Measurements from ENCODE around the gene ANAPC1. TPM values are rescaled to one million over a fixed set of nuclear protein-coding genes. Genes with fewer than 3 reads are reported as not detected.
A peak's percentile ranks its signal among the peaks of the same experiment; 100 is the strongest.

The ANAPC1 gene, protein sequence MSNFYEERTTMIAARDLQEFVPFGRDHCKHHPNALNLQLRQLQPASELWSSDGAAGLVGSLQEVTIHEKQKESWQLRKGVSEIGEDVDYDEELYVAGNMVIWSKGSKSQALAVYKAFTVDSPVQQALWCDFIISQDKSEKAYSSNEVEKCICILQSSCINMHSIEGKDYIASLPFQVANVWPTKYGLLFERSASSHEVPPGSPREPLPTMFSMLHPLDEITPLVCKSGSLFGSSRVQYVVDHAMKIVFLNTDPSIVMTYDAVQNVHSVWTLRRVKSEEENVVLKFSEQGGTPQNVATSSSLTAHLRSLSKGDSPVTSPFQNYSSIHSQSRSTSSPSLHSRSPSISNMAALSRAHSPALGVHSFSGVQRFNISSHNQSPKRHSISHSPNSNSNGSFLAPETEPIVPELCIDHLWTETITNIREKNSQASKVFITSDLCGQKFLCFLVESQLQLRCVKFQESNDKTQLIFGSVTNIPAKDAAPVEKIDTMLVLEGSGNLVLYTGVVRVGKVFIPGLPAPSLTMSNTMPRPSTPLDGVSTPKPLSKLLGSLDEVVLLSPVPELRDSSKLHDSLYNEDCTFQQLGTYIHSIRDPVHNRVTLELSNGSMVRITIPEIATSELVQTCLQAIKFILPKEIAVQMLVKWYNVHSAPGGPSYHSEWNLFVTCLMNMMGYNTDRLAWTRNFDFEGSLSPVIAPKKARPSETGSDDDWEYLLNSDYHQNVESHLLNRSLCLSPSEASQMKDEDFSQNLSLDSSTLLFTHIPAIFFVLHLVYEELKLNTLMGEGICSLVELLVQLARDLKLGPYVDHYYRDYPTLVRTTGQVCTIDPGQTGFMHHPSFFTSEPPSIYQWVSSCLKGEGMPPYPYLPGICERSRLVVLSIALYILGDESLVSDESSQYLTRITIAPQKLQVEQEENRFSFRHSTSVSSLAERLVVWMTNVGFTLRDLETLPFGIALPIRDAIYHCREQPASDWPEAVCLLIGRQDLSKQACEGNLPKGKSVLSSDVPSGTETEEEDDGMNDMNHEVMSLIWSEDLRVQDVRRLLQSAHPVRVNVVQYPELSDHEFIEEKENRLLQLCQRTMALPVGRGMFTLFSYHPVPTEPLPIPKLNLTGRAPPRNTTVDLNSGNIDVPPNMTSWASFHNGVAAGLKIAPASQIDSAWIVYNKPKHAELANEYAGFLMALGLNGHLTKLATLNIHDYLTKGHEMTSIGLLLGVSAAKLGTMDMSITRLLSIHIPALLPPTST (N-terminal part only)
- total RNA-seq (10 to 100 TPM; 41.7 to 82.2 (median 48.8) TPM), polyA plus RNA-seq (1 to 10 TPM; 7.0 to 9.9 (median 8.2) TPM)
- long read RNA-seq, donor 1, partial matches to known transcripts: 0 of 5 reads
- long read RNA-seq, donor 1, other reads (novel, unspliced or antisense): 0 of 5 reads
- long read RNA-seq, donor 2, partial matches to known transcripts: 0 of 2 reads
- long read RNA-seq, donor 2, other reads (novel, unspliced or antisense): 0 of 2 reads

DNA sequence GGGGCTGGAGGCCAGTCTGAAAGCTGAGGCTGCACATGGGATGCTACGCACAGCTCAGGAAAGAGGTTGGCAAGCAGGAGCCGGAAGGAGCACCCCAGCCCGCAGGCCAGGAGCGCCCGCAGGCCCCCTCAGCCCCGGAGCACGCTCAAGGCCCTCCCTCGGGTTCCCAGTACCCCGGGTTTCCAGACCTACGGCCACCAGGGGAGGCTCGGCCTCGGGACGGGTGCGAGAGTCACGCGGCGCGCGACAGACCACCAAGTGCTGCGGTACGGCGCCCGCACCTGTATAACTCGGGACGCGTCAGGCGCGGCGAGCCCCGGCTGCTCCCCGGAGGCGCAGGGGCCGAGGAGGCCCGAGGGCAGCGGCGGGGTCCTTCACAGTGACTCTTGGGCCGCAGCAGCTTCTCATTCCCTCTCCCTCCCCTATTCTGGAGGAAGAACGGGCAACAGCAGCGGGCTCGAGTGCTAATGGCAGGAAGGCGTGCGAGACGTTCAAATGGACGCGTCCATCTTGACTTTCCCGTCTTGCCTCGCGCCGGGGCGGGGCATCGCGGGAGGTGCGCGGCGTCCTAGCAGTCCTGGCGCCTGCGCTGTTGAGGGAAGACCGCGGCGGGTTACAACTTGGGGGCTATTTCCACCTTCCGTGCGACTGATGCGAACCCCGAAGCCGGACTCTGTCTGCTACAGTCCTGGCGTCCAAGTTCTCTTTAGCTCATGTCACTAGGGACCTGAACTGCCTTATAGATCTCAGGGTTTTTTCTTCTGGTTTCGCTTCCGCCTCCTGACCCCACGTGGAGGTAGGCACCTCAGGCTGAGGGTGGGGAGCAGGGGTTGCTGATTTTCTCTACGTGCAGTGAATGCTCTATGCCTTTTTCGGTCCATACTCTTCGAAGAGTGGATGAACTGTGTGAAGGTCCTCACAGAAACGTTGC, at the start of gene ANAPC1:
Gene ANAPC1 (minus strand): TSS at position 533 of the 931 bp plus-strand sequence. CDS start 3,368 bp downstream, outside the sequence.
- Histone ChIP-seq H3K4me1 (peaks cover 3 to 33% (median 24%) of the 10 kb centered on the region in 6 donors), H3K4me3 (peak within 1 kb of the TSS; percentile 92 to 100 (median 100)), H3K36me3 (peaks cover 0 to 18% (median 10%) of the 10 kb centered on the region in 6 donors), H3K27ac (peak within 1 kb of the TSS; percentile 84 to 92 (median 89)), H3K9me3 (no peaks in the 10 kb centered on the region), H3K27me3 (replicated peaks in 1 of 7) (no peaks in the 10 kb centered on the region)
- peak; percentile 96 for DNase-seq
- TF ChIP-seq POLR2AphosphoS5 (IDR thresholded peaks at IDR 0.05) (peak; percentile 88 to 92 (median 89)), POLR2A (IDR thresholded peaks at IDR 0.05) (peak in 1 of 3 donors; percentile 10)
- TF ChIP-seq, protein P1, sequence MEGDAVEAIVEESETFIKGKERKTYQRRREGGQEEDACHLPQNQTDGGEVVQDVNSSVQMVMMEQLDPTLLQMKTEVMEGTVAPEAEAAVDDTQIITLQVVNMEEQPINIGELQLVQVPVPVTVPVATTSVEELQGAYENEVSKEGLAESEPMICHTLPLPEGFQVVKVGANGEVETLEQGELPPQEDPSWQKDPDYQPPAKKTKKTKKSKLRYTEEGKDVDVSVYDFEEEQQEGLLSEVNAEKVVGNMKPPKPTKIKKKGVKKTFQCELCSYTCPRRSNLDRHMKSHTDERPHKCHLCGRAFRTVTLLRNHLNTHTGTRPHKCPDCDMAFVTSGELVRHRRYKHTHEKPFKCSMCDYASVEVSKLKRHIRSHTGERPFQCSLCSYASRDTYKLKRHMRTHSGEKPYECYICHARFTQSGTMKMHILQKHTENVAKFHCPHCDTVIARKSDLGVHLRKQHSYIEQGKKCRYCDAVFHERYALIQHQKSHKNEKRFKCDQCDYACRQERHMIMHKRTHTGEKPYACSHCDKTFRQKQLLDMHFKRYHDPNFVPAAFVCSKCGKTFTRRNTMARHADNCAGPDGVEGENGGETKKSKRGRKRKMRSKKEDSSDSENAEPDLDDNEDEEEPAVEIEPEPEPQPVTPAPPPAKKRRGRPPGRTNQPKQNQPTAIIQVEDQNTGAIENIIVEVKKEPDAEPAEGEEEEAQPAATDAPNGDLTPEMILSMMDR (IDR thresholded peaks at IDR 0.05 in 8 of 11, conservative IDR thresholded peaks at IDR 0.05 in 3 of 11): peak in 2 of 11 experiments; percentile 3 to 16
- intact Hi-C loops (cut with DNase I; ENCODE audit: low total_unique reads): no loop called here
- WGBS, 5 donors: 0 to 1% (median 0%) methylated on average over 13 to 73 of the region's 73 CpGs

DNA sequence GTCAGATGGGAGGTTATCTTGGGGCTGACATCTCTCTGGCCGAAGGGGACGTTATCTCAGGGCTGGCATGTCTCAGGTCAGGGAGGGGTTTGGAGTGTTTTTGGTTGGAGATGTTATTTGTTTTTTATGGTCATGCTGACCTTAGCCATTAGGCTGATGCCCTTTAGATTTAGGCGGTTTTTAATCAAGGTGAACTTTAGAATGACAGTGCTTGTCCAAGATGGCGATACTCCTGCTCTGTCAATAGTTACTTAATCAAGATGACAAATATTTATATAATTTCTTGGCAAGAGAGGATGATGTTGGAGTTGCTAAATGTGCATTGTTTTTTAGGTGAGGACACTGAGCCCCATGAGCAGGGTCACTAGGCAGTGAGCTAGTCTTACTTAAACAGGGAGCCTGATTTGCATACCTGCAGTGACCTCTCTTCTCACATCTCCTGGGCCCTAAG, 48.9 kb upstream of the ANAPC1 start:
- H3K4me1 ChIP-seq: peaks cover 0 to 19% (median 4%) of the 10 kb centered on the region in 6 donors
- H3K27me3 ChIP-seq (replicated peaks in 1 of 7): no peaks in the 10 kb centered on the region
- DNase-seq: no peak
- H3K36me3 ChIP-seq: peaks cover 0 to 31% (median 0%) of the 10 kb centered on the region in 6 donors
- H3K9me3 ChIP-seq: no peaks in the 10 kb centered on the region
- intact Hi-C loops (cut with DNase I; ENCODE audit: low total_unique reads): no loop called here
- WGBS, 5 donors: 92 to 98% (median 95%) methylated on average over 4 of the region's 4 CpGs
- H3K4me3 ChIP-seq: no peak overlapping the region
- peak overlapping the region in 1 of 8 donors; percentile 17 for H3K27ac ChIP-seq
- TF ChIP-seq, protein P1 (IDR thresholded peaks at IDR 0.05 in 8 of 11, conservative IDR thresholded peaks at IDR 0.05 in 3 of 11): no peak
- TF ChIP-seq POLR2AphosphoS5 (IDR thresholded peaks at IDR 0.05): no peak
- TF ChIP-seq POLR2A (IDR thresholded peaks at IDR 0.05): no peak

DNA sequence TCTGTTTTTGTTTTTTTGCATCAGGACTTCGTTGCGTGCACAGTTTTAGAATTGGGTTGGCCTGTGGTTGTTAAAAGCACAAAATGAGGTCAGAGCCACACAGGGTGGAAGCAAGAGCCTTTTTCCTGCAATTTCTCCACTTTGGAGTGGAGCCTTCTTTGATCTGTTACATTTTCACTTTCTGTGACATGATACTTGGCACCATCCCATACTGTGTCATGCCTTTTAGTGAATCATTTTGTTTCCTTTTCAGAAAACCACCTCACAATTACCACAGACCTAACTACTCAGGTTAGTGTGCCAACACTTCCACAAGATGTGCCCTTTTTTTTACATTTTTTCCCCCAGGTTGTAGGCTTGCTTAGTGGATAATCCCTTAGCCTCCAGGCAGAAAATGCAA, 46.9 kb upstream of the ANAPC1 start:
- Histone ChIP-seq H3K27ac (peak overlapping the region in 4 of 8 donors; percentile 7 to 54 (median 30)), H3K36me3 (peaks cover 0 to 38% (median 0%) of the 10 kb centered on the region in 6 donors), H3K4me3 (no peak overlapping the region), H3K9me3 (no peaks in the 10 kb centered on the region), H3K4me1 (peaks cover 0 to 27% (median 4%) of the 10 kb centered on the region in 6 donors), H3K27me3 (replicated peaks in 1 of 7) (no peaks in the 10 kb centered on the region)
- no peak for DNase-seq
- WGBS, 5 donors: 36 to 72% (median 65%) methylated on average over 2 of the region's 2 CpGs
- intact Hi-C loops (cut with DNase I; ENCODE audit: low total_unique reads): no loop called here
- TF ChIP-seq POLR2A (IDR thresholded peaks at IDR 0.05) (no peak), POLR2AphosphoS5 (IDR thresholded peaks at IDR 0.05) (no peak)
- TF ChIP-seq, protein P1 (IDR thresholded peaks at IDR 0.05 in 8 of 11, conservative IDR thresholded peaks at IDR 0.05 in 3 of 11): no peak

Data from spleen (tissue), 13 donors.